Activated naive CD4-positive, alpha-beta T cell treated with anti-CD3 and anti-CD28 coated beads, Interleukin-2, amount 10 ng/mL, durations not matched to agents 7 days and 5 days (primary cell): ENCODE measurements around the gene GPR153.
A peak's percentile ranks its signal among the peaks of the same experiment; 100 is the strongest.
"Not testable (repeated sequence)": the region's sequence is repeated elsewhere in the genome, so short reads cannot be mapped to it uniquely, and the experiment has no call there.

Experiments used
- CTCF ChIA-PET: fragments of 350-600 bp; sonication (Branson Sonifier 250); formaldehyde crosslinking; loops from one replicate; lab custom pipeline; 2021; ENCODE audit warnings: antibody characterized with exemption; lab: Charles Lee
- DNase-seq: peaks from one replicate; pipeline ENCODE4 v3.0.0-alpha.2; 2020
- H3K27ac Mint-ChIP-seq: one replicate; pipeline ENCODE4 v1.8.0; 2021; ENCODE audit warnings: mild to moderate bottlenecking, moderate library complexity, mixed read lengths
- H3K27me3 Mint-ChIP-seq: one replicate; pipeline ENCODE4 v1.8.0; 2021; ENCODE audit warnings: mild to moderate bottlenecking, mixed read lengths
- H3K36me3 Mint-ChIP-seq: one replicate; pipeline ENCODE4 v1.8.0; 2021; ENCODE audit warnings: mixed read lengths
- H3K4me1 Mint-ChIP-seq: one replicate; pipeline ENCODE4 v1.8.0; 2021; ENCODE audit warnings: mixed read lengths
- H3K4me3 Mint-ChIP-seq: one replicate; pipeline ENCODE4 v1.8.0; 2021; ENCODE audit warnings: mild to moderate bottlenecking, moderate library complexity, mixed read lengths
- H3K9me3 Mint-ChIP-seq: one replicate; pipeline ENCODE4 v1.8.0; 2021; ENCODE audit warnings: mixed read lengths

Gene GPR153

GRCh38 chr1:6233376-6233775 is 27.5 kb downstream of the GPR153 start:
- no peak for DNase-seq
- Mint-ChIP-seq H3K27ac (no peak overlapping the region), H3K27me3 (peaks cover 9% of the 10 kb centered on the region), H3K36me3 (peaks cover 23% of the 10 kb centered on the region), H3K4me1 (peaks cover 30% of the 10 kb centered on the region), H3K9me3 (no peaks in the 10 kb centered on the region), H3K4me3 (peak overlapping the region; percentile 91)
- CTCF ChIA-PET = no interaction called here

DNA sequence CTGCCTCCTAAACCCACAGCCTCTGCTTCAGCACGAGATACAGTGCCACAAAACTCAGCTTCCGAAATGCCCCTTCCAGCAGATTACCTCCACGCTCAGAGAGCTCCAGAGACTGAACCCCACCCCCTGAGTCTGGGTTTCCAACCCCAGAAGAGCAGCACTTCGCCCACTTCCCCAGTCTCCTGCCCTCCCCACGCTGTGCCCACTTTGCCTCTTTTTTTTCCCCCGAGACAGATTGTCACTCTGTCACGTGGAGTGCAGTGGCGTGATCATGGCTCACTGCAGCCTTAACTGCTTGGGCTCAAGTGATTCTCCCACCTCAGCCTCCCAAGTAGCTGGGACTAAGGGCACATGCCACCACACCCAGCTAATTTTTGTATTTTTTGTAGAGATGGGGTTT is 35.2 kb downstream of the GPR153 start:
- Mint-ChIP-seq H3K4me3 (no peak overlapping the region), H3K36me3 (peaks cover 46% of the 10 kb centered on the region), H3K27me3 (no peaks in the 10 kb centered on the region), H3K9me3 (no peaks in the 10 kb centered on the region), H3K27ac (no peak overlapping the region), H3K4me1 (no peaks in the 10 kb centered on the region)
- no peak for DNase-seq
- CTCF ChIA-PET = interaction anchor here (1.4 kb wide), 1 partner anchor 18 kb away, joined by 6 read pairs; no protein-coding TSS in a partner anchor

DNA sequence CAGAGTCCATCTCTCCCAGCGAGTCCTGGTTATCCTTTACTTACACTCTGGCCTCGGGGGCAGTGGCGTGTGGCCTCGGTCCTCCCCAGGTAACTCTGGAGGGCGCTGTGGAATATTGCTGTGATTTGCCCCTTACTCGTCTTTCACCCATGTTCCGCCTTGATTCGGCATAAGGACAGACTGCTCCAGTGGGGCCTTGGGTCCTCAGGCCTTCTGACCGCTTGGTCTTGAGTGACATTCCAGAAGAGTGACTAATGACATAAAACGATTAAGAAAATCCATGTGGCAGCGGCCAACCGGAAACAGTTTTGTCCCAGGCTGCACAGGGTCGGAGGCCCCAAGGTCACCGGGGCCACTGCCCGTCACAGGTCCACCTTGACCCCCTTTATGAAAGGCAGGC is 36.2 kb downstream of the GPR153 start:
- H3K27me3 Mint-ChIP-seq = no peaks in the 10 kb centered on the region
- H3K4me3 Mint-ChIP-seq = no peak overlapping the region
- CTCF ChIA-PET = no interaction called here
- H3K36me3 Mint-ChIP-seq = peaks cover 50% of the 10 kb centered on the region
- DNase-seq = no peak
- no peak overlapping the region for H3K27ac Mint-ChIP-seq
- H3K4me1 Mint-ChIP-seq = no peaks in the 10 kb centered on the region
- no peaks in the 10 kb centered on the region for H3K9me3 Mint-ChIP-seq

GRCh38 chr1:6223617-6224016 is 37.3 kb downstream of the GPR153 start:
- Mint-ChIP-seq H3K27ac (no peak overlapping the region), H3K36me3 (peaks cover 49% of the 10 kb centered on the region), H3K4me1 (no peaks in the 10 kb centered on the region), H3K9me3 (no peaks in the 10 kb centered on the region), H3K27me3 (no peaks in the 10 kb centered on the region), H3K4me3 (no peak overlapping the region)
- CTCF ChIA-PET = interaction anchor here (1.0 to 1.1 kb wide), 2 partner anchors 10 to 23 kb away, joined by 3 read pairs; no protein-coding TSS in a partner anchor
- DNase-seq = no peak

- H3K27me3 Mint-ChIP-seq = peaks cover 5% of the 10 kb centered on the region
- H3K9me3 Mint-ChIP-seq = no peaks in the 10 kb centered on the region
- DNase-seq = no peak
- H3K27ac Mint-ChIP-seq = no peak overlapping the region
- CTCF ChIA-PET = interaction anchor here (1.0 to 1.5 kb wide), 2 partner anchors 9 to 15 kb away, joined by 3 read pairs; no protein-coding TSS in a partner anchor
- peaks cover 49% of the 10 kb centered on the region for H3K36me3 Mint-ChIP-seq
- H3K4me3 Mint-ChIP-seq = no peak overlapping the region
- no peaks in the 10 kb centered on the region for H3K4me1 Mint-ChIP-seq
Observed at GRCh38 chr1:6222636-6223035, 38.3 kb downstream of the GPR153 start.

GRCh38 chr1:6221210-6221784 is 39.6 kb downstream of the GPR153 start:
- Mint-ChIP-seq H3K27me3 (peaks cover 10% of the 10 kb centered on the region), H3K4me3 (no peak overlapping the region), H3K9me3 (no peaks in the 10 kb centered on the region), H3K36me3 (peaks cover 41% of the 10 kb centered on the region), H3K27ac (no peak overlapping the region), H3K4me1 (no peaks in the 10 kb centered on the region)
- CTCF ChIA-PET = interaction anchor here (1.0 to 1.5 kb wide), 2 partner anchors 16 kb away, joined by 3 read pairs; no protein-coding TSS in a partner anchor
- no peak for DNase-seq

GRCh38 chr1:6220236-6220635 is 40.7 kb downstream of the GPR153 start:
- DNase-seq = no peak
- H3K27ac Mint-ChIP-seq = no peak overlapping the region
- no peak overlapping the region for H3K4me3 Mint-ChIP-seq
- CTCF ChIA-PET = interaction anchor here (1.0 to 2.2 kb wide), 3 partner anchors 12 to 15 kb away, joined by 3 to 6 read pairs (median 3); no protein-coding TSS in a partner anchor
- peaks cover 32% of the 10 kb centered on the region for H3K36me3 Mint-ChIP-seq
- no peaks in the 10 kb centered on the region for H3K4me1 Mint-ChIP-seq
- H3K9me3 Mint-ChIP-seq = no peaks in the 10 kb centered on the region
- peaks cover 19% of the 10 kb centered on the region for H3K27me3 Mint-ChIP-seq

GRCh38 chr1:6219641-6220040 is 41.3 kb downstream of the GPR153 start:
- not testable (repeated sequence) for H3K4me1 Mint-ChIP-seq, DNase-seq, H3K9me3 Mint-ChIP-seq, H3K27ac Mint-ChIP-seq, H3K4me3 Mint-ChIP-seq
- Mint-ChIP-seq H3K27me3 (peaks cover 25% of the 10 kb centered on the region), H3K36me3 (peaks cover 26% of the 10 kb centered on the region)
- CTCF ChIA-PET = interaction anchor here (1.0 to 2.2 kb wide), 3 partner anchors 11 to 15 kb away, joined by 3 to 6 read pairs (median 3); no protein-coding TSS in a partner anchor

- DNase-seq = no peak
Observed at GRCh38 chr1:6218375-6219164, 42.3 kb downstream of the GPR153 start.

GRCh38 chr1:6212193-6212959 is 48.5 kb downstream of the GPR153 start:
- H3K4me1 Mint-ChIP-seq = peaks cover 5% of the 10 kb centered on the region
- H3K36me3 Mint-ChIP-seq = no peaks in the 10 kb centered on the region
- no peak overlapping the region for H3K27ac Mint-ChIP-seq
- CTCF ChIA-PET = interaction anchor here (0.9 kb wide), 1 partner anchor 178 kb away, joined by 3 read pairs; no protein-coding TSS in a partner anchor
- H3K4me3 Mint-ChIP-seq = no peak overlapping the region
- DNase-seq = no peak
- H3K9me3 Mint-ChIP-seq = no peaks in the 10 kb centered on the region
- H3K27me3 Mint-ChIP-seq = peaks cover 85% of the 10 kb centered on the region

More at GRCh38 chr1:6218375-6219164, 42.3 kb downstream of the GPR153 start:
- Mint-ChIP-seq H3K27me3 (peaks cover 28% of the 10 kb centered on the region), H3K9me3 (no peaks in the 10 kb centered on the region), H3K27ac (no peak overlapping the region), H3K4me3 (no peak overlapping the region), H3K4me1 (no peaks in the 10 kb centered on the region), H3K36me3 (peaks cover 17% of the 10 kb centered on the region)
- CTCF ChIA-PET = interaction anchor here (1.6 to 2.2 kb wide), 3 partner anchors 13 to 20 kb away, joined by 5 to 6 read pairs (median 6); partner anchors contain the start of gene RNF207

DNA sequence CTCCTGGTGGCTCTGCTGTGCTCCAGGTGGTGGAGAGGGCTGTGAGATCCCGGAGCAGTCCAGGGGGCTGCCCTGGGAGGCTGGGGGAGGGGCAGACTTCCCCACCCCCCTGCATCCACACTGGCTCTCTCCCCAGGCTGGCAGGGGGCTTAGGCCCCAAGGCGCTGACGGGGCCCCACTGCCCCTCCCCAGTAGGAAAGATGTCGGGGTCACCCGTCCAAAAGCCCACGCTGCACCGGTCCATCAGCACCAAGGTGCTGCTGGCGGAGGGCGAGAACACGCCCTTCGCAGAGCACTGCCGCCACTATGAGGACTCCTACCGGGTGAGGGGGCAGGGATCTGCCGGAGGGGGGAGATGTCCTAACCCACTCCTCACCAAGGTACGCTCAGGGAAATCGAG is 49.2 kb downstream of the GPR153 start:
- peaks cover 7% of the 10 kb centered on the region for H3K4me1 Mint-ChIP-seq
- DNase-seq = no peak
- H3K9me3 Mint-ChIP-seq = no peaks in the 10 kb centered on the region
- peaks cover 86% of the 10 kb centered on the region for H3K27me3 Mint-ChIP-seq
- H3K36me3 Mint-ChIP-seq = no peaks in the 10 kb centered on the region
- H3K27ac Mint-ChIP-seq = no peak overlapping the region
- CTCF ChIA-PET = no interaction called here
- H3K4me3 Mint-ChIP-seq = no peak overlapping the region

GRCh38 chr1:6210591-6211355 is 50.1 kb downstream of the GPR153 start:
- Mint-ChIP-seq H3K36me3 (no peaks in the 10 kb centered on the region), H3K27ac (no peak overlapping the region), H3K9me3 (no peaks in the 10 kb centered on the region), H3K4me1 (peaks cover 10% of the 10 kb centered on the region), H3K27me3 (peaks cover 92% of the 10 kb centered on the region), H3K4me3 (no peak overlapping the region)
- CTCF ChIA-PET = interaction anchor here (0.8 kb wide), 1 partner anchor 41 kb away, joined by 3 read pairs; no protein-coding TSS in a partner anchor
- no peak for DNase-seq
